ENCODE measurements around the gene SCAI. TPM values are rescaled to one million over a fixed set of nuclear protein-coding genes. Genes with fewer than 3 reads are reported as not detected.

The SCAI gene
- total and polyA plus RNA-seq, 2 of the 4 experiments (the other 2 are of a cell fraction), result 3.6 to 14.5 TPM

DNA sequence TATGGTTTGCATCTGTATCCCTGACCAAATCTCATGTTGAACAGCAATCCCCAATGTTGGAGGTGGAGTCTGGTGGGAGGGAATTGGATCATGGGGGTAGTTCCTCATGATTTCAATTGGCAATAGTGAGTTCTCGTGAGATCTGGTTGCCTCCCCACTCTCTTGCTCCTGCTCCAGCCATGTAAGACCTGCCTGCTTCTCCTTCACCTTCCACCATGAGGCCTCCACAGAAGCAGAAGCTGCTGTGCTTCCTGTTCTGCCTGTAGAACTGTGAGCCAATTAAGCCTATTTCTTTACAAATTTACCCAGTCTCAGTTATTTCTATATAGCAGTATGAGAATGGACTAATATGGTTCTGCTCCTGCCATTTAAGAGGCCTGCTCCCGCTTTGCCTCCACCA is 32.9 kb downstream of the SCAI start:
- Histone ChIP-seq H3K14ac (replicated peaks; ENCODE audit: low read depth, low read length) (no peak overlapping the region), H3K4ac (ENCODE audit: low read depth, low read length) (no peak overlapping the region), H3K79me1 (ENCODE audit: low read depth in 1 of 2, low read length in 2 of 2) (peaks cover 7 to 21% of the 10 kb centered on the region in 2 experiments; a peak in 3 of 4 replicates), H3K23ac (ENCODE audit: low read depth, low read length) (no peak overlapping the region), H2BK120ac (ENCODE audit: low read depth, low read length) (no peak overlapping the region), H3K9me3 (ENCODE audit: control insufficient read depth, insufficient read depth, low read length) (peaks cover 2% of the 10 kb centered on the region; the same call in 1 of the 2 replicates), H3K56ac (ENCODE audit: extremely low read depth, insufficient read depth, low read length) (no peak overlapping the region), H3K4me3 (ENCODE audit: insufficient read depth, low read depth, low read length) (no peak overlapping the region), H2AK9ac (replicated peaks; ENCODE audit: low read depth, low read length, poor library complexity) (no peak overlapping the region), H4K8ac (ENCODE audit: low read depth in 2 of 2, low read length in 2 of 2) (no peak overlapping the region), H2BK20ac (ENCODE audit: low read depth, low read length) (no peak overlapping the region), H2BK5ac (ENCODE audit: low read depth, low read length, poor library complexity, severe bottlenecking) (no peak overlapping the region), H3K18ac (ENCODE audit: low read depth, low read length) (no peak overlapping the region), H2AFZ (replicated peaks; ENCODE audit: low read length, poor library complexity) (no peak overlapping the region), H3K4me2 (ENCODE audit: low read depth, low read length) (no peak overlapping the region), H4K5ac (ENCODE audit: low read depth, low read length) (no peak overlapping the region), H3K36me3 (ENCODE audit: control insufficient read depth, insufficient read depth, low read length) (no peaks in the 10 kb centered on the region), H4K20me1 (ENCODE audit: insufficient read depth, low read length) (peaks cover 4% of the 10 kb centered on the region; the same call in 1 of the 2 replicates), H2BK15ac (ENCODE audit: low read depth, low read length) (no peak overlapping the region), H3K27me3 (ENCODE audit: control insufficient read depth, insufficient read depth, low read length) (no peaks in the 10 kb centered on the region), H3K27ac (ENCODE audit: insufficient read depth, low read length) (no peak overlapping the region), H4K91ac (ENCODE audit: insufficient read depth, low read depth, low read length) (no peak overlapping the region), H3K4me1 (ENCODE audit: control insufficient read depth, insufficient read depth, low read length) (peaks cover 5% of the 10 kb centered on the region), H3K9me1 (ENCODE audit: insufficient read depth, low read length) (no peaks in the 10 kb centered on the region), H2AK5ac (ENCODE audit: low read depth, low read length) (no peak overlapping the region), H3K9ac (ENCODE audit: low read depth, low read length) (no peak overlapping the region)
- in situ Hi-C loops (cut with MboI; ENCODE audit: low sequenced_read_pairs), result no loop called here
- ATAC-seq (ENCODE audit: low read depth), result no peak
- ChIA-PET POLR2A (ENCODE audit: unreplicated experiment) (no interaction called here), CTCF (no interaction called here)
- TF ChIP-seq MAZ (IDR thresholded peaks at IDR 0.05; ENCODE audit: borderline replicate concordance, low read depth, low read length) (no peak), POLR2A (IDR thresholded peaks at IDR 0.05; ENCODE audit: low read depth, low read length) (no peak), CEBPB (IDR thresholded peaks at IDR 0.05; ENCODE audit: low read depth, low read length) (no peak), RCOR1 (IDR thresholded peaks at IDR 0.05; ENCODE audit: insufficient replicate concordance, low read length) (no peak), SMC3 (IDR thresholded peaks at IDR 0.05; ENCODE audit: low read depth, low read length) (no peak), MXI1 (IDR thresholded peaks at IDR 0.05; ENCODE audit: borderline replicate concordance, low read depth, low read length) (no peak), MAFK (IDR thresholded peaks at IDR 0.05; ENCODE audit: low read depth, low read length) (no peak), BHLHE40 (IDR thresholded peaks at IDR 0.05; ENCODE audit: low read depth, low read length) (no peak), RFX5 (IDR thresholded peaks at IDR 0.05; ENCODE audit: low read depth, low read length) (no peak), RAD21 (IDR thresholded peaks at IDR 0.05; ENCODE audit: low read length) (no peak)
- TF ChIP-seq, protein P1, sequence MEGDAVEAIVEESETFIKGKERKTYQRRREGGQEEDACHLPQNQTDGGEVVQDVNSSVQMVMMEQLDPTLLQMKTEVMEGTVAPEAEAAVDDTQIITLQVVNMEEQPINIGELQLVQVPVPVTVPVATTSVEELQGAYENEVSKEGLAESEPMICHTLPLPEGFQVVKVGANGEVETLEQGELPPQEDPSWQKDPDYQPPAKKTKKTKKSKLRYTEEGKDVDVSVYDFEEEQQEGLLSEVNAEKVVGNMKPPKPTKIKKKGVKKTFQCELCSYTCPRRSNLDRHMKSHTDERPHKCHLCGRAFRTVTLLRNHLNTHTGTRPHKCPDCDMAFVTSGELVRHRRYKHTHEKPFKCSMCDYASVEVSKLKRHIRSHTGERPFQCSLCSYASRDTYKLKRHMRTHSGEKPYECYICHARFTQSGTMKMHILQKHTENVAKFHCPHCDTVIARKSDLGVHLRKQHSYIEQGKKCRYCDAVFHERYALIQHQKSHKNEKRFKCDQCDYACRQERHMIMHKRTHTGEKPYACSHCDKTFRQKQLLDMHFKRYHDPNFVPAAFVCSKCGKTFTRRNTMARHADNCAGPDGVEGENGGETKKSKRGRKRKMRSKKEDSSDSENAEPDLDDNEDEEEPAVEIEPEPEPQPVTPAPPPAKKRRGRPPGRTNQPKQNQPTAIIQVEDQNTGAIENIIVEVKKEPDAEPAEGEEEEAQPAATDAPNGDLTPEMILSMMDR (conservative IDR thresholded peaks at IDR 0.05; ENCODE audit: low read depth, low read length), result no peak
- TF ChIP-seq, protein P2, sequence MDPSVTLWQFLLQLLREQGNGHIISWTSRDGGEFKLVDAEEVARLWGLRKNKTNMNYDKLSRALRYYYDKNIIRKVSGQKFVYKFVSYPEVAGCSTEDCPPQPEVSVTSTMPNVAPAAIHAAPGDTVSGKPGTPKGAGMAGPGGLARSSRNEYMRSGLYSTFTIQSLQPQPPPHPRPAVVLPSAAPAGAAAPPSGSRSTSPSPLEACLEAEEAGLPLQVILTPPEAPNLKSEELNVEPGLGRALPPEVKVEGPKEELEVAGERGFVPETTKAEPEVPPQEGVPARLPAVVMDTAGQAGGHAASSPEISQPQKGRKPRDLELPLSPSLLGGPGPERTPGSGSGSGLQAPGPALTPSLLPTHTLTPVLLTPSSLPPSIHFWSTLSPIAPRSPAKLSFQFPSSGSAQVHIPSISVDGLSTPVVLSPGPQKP (IDR thresholded peaks at IDR 0.05; ENCODE audit: borderline replicate concordance, low read depth, low read length), result no peak
- TF ChIP-seq, protein P3, sequence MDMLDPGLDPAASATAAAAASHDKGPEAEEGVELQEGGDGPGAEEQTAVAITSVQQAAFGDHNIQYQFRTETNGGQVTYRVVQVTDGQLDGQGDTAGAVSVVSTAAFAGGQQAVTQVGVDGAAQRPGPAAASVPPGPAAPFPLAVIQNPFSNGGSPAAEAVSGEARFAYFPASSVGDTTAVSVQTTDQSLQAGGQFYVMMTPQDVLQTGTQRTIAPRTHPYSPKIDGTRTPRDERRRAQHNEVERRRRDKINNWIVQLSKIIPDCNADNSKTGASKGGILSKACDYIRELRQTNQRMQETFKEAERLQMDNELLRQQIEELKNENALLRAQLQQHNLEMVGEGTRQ (IDR thresholded peaks at IDR 0.05; ENCODE audit: low read depth, low read length), result no peak
- BruUV-seq (replicated peaks), result no TSS peak
- DNase-seq, result no peak
- intact Hi-C loops (cut with micrococcal nuclease), result no loop called here
- no CpG with 5 or more reads among the region's 2 CpGs for WGBS, 2 experiments (ENCODE audit: extremely low coverage in 2 of 2, insufficient read length in 1 of 2)
- dilution Hi-C loops (cut with HindIII; ENCODE audit: low sequenced_read_pairs, unreplicated experiment), result no loop called here
